ENCODE data around the gene GALNT10.

Gene GALNT10

GRCh38 chr5:154257046-154257445 is 66.5 kb downstream of the GALNT10 start:
- TF ChIP-seq ZFX (IDR thresholded peaks at IDR 0.05; ENCODE audit: borderline replicate concordance) (no peak), CTCF (IDR thresholded peaks at IDR 0.05) (no peak)
- no peak overlapping the region for H3K27ac ChIP-seq

- TF ChIP-seq ZFX (IDR thresholded peaks at IDR 0.05; ENCODE audit: borderline replicate concordance) = no peak
- no peak overlapping the region for H3K27ac ChIP-seq
These were observed 68.1 kb downstream of the GALNT10 start for GRCh38 chr5:154258531-154259217.

GRCh38 chr5:154260224-154260927 is 69.8 kb downstream of the GALNT10 start:
- TF ChIP-seq ZFX (IDR thresholded peaks at IDR 0.05; ENCODE audit: borderline replicate concordance) (no peak), CTCF (IDR thresholded peaks at IDR 0.05) (no peak)
- H3K27ac ChIP-seq = no peak overlapping the region

GRCh38 chr5:154262342-154262741 is 71.8 kb downstream of the GALNT10 start:
- TF ChIP-seq CTCF (IDR thresholded peaks at IDR 0.05) (no peak), ZFX (IDR thresholded peaks at IDR 0.05; ENCODE audit: borderline replicate concordance) (no peak)
- no peak overlapping the region for H3K27ac ChIP-seq

GRCh38 chr5:154264549-154265196 is 74.1 kb downstream of the GALNT10 start:
- H3K27ac ChIP-seq = no peak overlapping the region
- TF ChIP-seq ZFX (IDR thresholded peaks at IDR 0.05; ENCODE audit: borderline replicate concordance) = no peak
- no peak for TF ChIP-seq CTCF (IDR thresholded peaks at IDR 0.05)

- TF ChIP-seq CTCF (IDR thresholded peaks at IDR 0.05) (no peak), ZFX (IDR thresholded peaks at IDR 0.05; ENCODE audit: borderline replicate concordance) (no peak)
These were observed 74.8 kb downstream of the GALNT10 start for GRCh38 chr5:154265197-154265773.

GRCh38 chr5:154267516-154267915 is 77.0 kb downstream of the GALNT10 start:
- TF ChIP-seq ZFX (IDR thresholded peaks at IDR 0.05; ENCODE audit: borderline replicate concordance) = no peak
- no peak for TF ChIP-seq CTCF (IDR thresholded peaks at IDR 0.05)
- no peak overlapping the region for H3K27ac ChIP-seq

More at GRCh38 chr5:154265197-154265773, 74.8 kb downstream of the GALNT10 start:
- no peak overlapping the region for H3K27ac ChIP-seq
